Neural crest cell (in vitro differentiated cells): ENCODE measurements around the gene ACTL9. TPM values are rescaled to one million over a fixed set of nuclear protein-coding genes. Genes with fewer than 3 reads are reported as not detected.

Source experiments
- DNase-seq: peaks from one replicate; pipeline ENCODE4 v3.0.0; 2021; ENCODE audit warnings: low read depth, mixed read lengths, low spot score
- H3K27ac Mint-ChIP-seq: one replicate; pipeline ENCODE4 v1.8.0; 2021; ENCODE audit warnings: mild to moderate bottlenecking, mixed read lengths; ENCODE audit not compliant: unreplicated experiment
- H3K27me3 Mint-ChIP-seq: 2 replicates; pipeline ENCODE4 v1.8.0; 2021; ENCODE audit warnings: low read depth, mild to moderate bottlenecking, mixed read lengths
- H3K36me3 Mint-ChIP-seq: 2 replicates; pipeline ENCODE4 v1.8.0; 2021; ENCODE audit warnings: low read depth, mild to moderate bottlenecking, mixed read lengths
- H3K4me1 Mint-ChIP-seq: 2 replicates; pipeline ENCODE4 v1.8.0; 2021; ENCODE audit warnings: mixed read lengths
- H3K4me3 Mint-ChIP-seq: one replicate; pipeline ENCODE4 v1.8.0; 2021; ENCODE audit warnings: mild to moderate bottlenecking, mixed read lengths
- H3K9me3 Mint-ChIP-seq: 2 replicates; pipeline ENCODE4 v1.8.0; 2021; ENCODE audit warnings: mixed read lengths
- CTCF ChIP-seq: fragments of 200-600 bp; sonication (generic); conservative IDR thresholded peaks from 2 replicates; pipeline ENCODE4 v1.5.0; 2021; ENCODE audit warnings: antibody characterized with exemption, mild to moderate bottlenecking
- total RNA-seq: library from RNA; stranded (reverse); gene quantifications from 2 replicates; pipeline ENCODE4 v1.2.1, GENCODE V29; 2021

Gene ACTL9
- total RNA-seq, 1 donor from 2014 or later = not detected

DNA sequence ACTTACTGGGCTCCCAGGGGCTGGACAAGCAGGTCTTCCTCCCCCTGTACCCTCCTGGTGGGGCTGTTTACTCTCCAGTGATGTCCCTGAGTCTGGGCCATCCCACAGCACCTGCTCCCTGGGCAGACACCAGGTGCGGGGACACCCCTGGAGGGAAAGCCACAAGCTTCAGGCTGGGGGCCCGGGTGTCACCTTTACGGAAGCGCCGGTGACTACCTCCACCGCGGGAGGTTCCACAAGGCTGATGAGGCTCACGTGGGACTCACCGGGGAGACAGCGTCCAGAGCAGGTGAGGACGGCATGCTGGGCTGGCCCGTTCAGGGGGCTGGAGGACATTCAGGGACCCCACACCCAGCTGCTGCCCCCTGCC is 43.3 kb downstream of the ACTL9 start:
- peaks cover 56% of the 10 kb centered on the region for H3K27me3 Mint-ChIP-seq
- H3K4me3 Mint-ChIP-seq = no peak overlapping the region
- no peaks in the 10 kb centered on the region for H3K36me3 Mint-ChIP-seq
- DNase-seq = no peak
- no peaks in the 10 kb centered on the region for H3K4me1 Mint-ChIP-seq
- no peaks in the 10 kb centered on the region for H3K9me3 Mint-ChIP-seq
- TF ChIP-seq CTCF = no peak
- no peak overlapping the region for H3K27ac Mint-ChIP-seq

DNA sequence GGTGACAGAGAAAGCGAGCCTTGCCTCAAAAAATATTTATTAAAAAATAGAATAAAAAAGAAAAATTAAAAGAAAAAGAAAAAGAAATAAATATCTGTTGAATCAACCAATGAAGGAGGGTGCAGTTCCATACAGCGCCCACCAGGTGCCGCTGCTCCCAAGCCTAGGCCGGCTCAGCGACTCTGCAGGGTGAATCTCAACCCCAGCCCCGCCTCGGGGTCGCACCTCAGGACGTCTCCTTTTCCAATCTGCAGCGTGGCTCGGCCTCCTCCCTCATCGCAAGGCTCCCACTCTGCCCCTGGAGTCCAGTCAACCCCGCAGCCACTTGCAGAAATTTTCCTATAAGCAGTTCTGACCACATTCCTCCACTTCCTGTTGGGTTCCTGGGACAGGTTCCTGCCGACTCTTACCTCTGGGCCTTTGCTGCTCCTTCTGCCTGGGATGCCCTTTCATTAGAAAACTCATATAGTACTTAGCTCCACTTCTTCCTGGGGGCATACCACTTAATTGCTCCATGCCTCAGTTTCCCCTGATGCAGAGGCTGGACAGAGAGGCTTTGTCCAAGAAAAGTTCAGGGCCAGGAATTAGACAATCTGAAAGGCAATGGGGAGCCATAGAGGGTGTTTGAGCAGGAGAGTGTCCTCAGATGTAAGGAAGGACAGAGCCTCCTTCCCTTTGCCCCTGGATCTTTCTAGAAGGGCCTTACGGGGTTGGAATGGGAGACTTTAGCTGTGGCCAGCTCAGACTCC is 43.8 kb downstream of the ACTL9 start:
- Mint-ChIP-seq H3K4me3 (no peak overlapping the region), H3K9me3 (no peaks in the 10 kb centered on the region), H3K27me3 (peaks cover 50% of the 10 kb centered on the region), H3K36me3 (no peaks in the 10 kb centered on the region), H3K4me1 (no peaks in the 10 kb centered on the region), H3K27ac (no peak overlapping the region)
- peak; percentile 99 for TF ChIP-seq CTCF
- DNase-seq = peak; percentile 68

DNA sequence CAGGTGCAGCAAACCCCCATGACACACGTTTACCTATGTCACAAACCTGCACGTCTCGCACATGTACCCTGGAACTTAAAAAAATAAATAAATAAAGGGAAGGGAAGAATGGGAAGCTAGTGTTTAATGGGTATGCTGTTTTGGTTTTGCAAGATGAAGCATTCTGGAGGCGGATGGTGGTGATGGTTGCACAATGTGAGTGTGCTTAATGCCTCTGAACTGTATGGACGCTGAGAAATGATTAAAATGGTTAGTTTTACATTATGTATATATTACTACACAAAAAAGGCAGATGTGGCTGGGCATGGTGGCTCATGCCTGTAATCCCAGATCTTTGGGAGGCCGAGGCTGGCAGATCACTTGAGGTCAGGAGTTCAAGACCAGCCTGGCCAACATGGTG is 50.4 kb downstream of the ACTL9 start:
- Mint-ChIP-seq H3K27me3 (peaks cover 28% of the 10 kb centered on the region), H3K9me3 (no peaks in the 10 kb centered on the region), H3K4me3 (no peak overlapping the region), H3K27ac (no peak overlapping the region), H3K36me3 (no peaks in the 10 kb centered on the region), H3K4me1 (no peaks in the 10 kb centered on the region)
- no peak for DNase-seq
- no peak for TF ChIP-seq CTCF

Other genes with a start within 250 kb of the ACTL9 start
- 0.21 and 0.55 TPM in 2 replicates for gene PRAM1, start 196.2 kb downstream of the ACTL9 start, total RNA-seq
- gene ZNF414, start 184.6 kb downstream of the ACTL9 start, total RNA-seq = 31.1 and 31.8 TPM in 2 replicates
- gene MYO1F, start 121.4 kb downstream of the ACTL9 start, total RNA-seq = 0.33 and 0.77 TPM in 2 replicates
- 30.9 and 31.4 TPM in 2 replicates for gene ADAMTS10, start 88.1 kb downstream of the ACTL9 start, total RNA-seq
- not detected in 2 replicates for gene NFILZ, start 68.2 kb downstream of the ACTL9 start, total RNA-seq
- gene OR2Z1, start 22.8 kb upstream of the ACTL9 start, total RNA-seq = not detected in 2 replicates
- gene ZNF558, start 133.5 kb upstream of the ACTL9 start, total RNA-seq = 40.6 and 41.0 TPM in 2 replicates
- not detected in 2 replicates for gene MBD3L1, start 133.6 kb upstream of the ACTL9 start, total RNA-seq